ENCODE data around the gene CDK11B.
"Not testable (repeated sequence)": the region's sequence is repeated elsewhere in the genome, so short reads cannot be mapped to it uniquely, and the experiment has no call there.

CDK11B gene

DNA sequence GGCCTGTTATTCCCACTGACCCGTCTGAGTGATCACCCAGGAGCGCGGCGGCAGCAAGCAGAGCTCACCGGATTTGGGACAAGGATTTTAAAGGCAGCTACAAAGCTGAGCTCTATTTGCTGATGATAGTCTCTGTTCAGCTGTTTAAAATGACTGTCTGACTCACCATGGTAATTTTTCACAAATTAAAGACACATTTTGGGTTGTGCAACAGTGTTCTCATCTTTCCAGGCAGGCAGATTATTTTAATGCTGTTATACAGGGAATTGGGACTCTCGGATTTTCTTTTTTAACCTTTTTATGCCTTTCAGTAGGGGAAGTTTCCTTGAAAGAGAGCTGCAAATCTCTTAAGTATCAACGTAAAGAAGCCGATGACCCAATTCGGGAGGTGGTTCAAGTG lies 3.6 kb upstream of the CDK11B start:
- not testable (repeated sequence) for DNase-seq (ENCODE audit: low spot score)

DNA sequence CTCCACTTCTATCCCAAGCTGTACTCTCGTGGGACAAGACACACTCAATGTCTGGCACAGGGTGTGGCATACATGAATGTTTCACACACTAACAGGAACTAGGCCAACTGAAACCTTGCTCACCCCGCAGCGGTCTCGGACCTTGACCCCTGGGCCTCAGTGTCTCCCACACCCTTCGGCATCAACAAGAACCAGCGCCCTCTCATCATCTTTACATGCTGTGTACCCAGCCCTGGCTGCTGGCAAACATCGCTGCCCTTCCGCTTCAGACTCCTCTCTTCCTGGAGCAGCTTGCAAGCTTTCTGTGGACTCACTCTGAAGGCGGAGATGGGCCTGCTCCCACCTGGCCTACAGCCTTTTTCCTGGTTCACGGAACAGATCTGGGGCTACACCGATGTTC lies 10.5 kb downstream of the CDK11B start:
- DNase-seq (ENCODE audit: low spot score) = not testable (repeated sequence)

DNA sequence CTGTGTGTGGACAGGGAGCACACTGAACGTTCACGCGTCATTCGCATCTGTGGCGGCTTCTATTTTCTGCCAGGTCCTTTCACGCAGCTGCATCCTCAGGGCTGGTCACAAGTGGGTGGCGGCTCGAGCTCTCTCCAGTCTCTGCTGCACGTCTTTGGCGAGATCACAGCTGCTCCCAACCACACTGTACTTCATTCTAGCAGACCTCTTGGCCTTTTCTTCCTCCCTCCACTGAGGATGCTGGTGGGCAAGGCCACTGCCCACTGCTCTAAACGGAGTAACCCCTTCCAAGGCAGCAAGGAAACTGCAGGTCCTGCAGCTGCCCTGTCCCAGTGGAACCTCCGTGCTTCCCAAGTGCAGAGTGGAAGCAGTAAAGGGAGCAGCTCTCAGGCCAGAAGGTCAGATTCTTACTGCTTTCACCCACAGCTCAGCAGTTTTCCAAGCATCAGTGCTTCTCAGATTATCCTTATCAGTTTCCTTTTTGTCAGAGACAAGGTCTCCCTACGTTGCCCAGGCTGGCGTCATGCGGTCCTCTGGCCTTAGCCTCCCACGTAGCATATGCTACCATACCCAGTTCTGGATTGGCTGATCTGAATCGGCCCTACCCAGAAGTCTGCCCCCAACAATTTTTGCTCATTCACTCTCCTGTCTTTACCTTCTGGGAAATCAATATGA lies 11.1 kb downstream of the CDK11B start:
- peak; percentile 81 for DNase-seq (ENCODE audit: low spot score)

DNA sequence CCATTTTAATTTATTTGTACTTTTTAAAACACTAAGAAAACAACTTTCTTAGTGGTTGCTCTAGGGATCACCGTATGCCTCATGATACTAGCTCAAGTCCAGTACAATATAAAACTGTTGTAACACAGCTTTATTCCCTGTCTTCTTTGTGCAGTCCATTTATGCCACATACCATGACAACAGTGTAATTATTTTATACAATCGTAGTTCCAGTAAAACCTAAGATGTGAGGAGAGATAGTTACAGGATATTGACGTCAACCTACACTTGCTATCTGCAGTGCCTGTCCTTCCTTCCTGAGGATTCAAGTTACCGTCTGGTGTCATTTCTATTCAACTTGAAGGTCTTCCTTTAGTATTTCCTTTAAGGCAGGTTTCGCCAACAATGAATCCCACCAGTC lies 12.5 kb downstream of the CDK11B start:
- DNase-seq (ENCODE audit: low spot score) = not testable (repeated sequence)

DNA sequence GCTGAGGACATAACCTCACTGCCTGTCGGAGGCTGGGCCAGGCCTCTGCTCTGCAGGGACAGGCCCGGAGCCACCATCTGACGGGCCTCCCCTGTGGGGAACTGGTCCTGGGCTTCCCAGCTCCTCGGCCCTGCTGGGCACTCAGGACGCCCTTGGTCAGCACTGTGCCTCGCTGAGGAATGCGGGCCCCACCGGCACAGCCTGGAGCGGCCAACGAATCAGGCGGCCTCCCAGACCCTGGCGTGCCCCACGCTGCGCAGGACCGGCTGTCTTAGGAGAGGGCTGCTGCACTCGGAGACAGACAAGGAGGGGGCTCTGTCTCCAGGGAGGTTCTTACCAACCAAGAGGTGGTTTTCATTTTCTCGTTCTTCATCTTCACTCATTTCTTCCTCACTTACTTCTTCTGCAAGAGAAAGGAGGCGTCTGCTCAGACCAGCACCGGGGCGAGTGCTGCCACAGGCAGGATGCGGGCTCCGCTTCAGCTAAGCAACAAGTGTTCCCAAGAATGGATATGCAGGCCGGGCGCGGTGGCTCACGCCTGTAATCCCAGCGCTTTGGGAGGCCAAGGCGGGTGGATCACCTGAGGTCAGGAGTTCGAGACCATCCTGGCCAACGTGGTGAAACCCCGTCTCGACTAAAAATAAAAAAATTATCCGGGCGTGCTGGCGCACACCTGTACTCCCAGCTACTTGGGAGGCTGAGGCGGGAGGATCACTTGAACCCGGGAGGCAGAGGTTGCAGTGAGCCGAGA lies 17.9 kb downstream of the CDK11B start:
- not testable (repeated sequence) for DNase-seq (ENCODE audit: low spot score)

DNA sequence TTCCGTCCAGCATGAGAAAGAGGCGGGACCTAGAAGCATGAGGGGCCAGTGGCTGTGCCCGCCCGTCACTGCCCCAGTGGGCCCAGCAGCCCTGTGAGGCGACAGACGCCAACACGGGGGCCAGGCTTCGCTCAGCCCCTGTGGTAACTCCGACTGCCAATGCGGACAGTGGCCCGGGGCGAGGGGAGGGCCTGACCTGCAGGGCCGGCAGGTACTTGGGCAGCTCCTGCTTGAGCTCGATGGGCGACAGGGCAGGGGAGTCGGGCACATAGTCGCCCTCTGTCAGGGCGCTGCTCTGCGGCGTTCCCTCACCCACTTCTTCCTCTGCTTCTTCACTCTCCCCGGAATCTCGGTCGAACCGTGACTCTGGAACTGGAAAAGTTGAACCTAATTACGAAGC lies 18.7 kb downstream of the CDK11B start:
- DNase-seq (ENCODE audit: low spot score) = not testable (repeated sequence)

DNA sequence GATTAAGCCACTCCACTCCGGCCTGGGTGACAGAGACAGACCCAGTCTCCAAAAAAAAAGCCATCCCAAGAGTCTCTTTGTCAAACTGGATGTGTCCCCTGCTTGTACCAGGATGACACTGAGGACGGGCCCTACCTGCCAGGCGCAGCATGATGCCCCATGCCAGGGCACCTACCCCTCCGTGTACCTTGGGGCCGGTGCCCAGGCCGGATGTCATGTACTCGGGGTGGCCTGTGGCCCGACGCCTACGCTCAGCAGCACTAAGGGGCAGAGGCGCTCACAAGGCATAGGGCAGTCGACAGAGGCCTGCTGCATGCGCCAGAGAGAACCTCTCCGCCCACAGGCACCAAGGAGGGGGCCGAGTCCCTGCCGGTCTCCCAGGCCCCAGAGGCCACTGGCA lies 19.4 kb downstream of the CDK11B start:
- not testable (repeated sequence) for DNase-seq (ENCODE audit: low spot score)

DNA sequence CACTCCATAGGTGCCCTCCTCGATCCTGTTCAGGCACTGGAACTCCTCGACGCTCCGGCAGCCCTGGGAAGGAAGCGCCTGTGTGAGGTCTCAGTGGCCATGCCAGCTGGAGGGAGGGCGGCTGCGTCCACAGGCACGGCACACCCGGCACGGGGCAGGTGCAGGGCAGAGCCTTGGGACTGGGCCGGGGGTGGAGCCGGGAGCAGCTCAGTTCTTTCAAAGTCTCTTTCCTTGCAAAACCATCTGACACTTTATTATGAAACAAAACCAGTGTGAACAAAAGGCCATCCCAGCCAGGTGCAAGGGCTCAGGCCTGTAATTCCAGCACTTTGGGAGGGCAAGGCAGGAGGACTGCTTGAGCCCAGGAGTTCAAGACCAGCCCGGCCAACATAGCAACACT lies 20.3 kb downstream of the CDK11B start:
- DNase-seq (ENCODE audit: low spot score) = not testable (repeated sequence)

DNA sequence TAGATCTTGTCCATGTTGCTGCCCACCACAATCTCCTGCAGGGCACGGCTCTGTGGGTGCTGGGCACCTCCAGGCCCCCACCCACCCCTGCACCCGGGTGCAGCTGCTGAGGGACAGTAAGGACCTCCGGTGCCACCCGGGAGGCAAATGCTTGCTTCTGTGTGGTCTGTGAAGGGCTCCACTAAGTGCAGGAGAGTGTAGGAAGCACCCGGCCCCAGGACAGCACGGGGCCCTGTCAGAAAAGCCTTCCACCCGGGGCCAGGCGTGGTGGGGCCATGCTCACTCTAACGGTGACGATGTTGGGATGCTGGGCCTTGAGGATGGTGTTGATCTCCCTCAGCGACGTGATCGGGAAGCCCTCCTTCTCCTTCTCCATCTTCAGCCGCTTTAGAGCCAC lies 21.3 kb downstream of the CDK11B start:
- DNase-seq (ENCODE audit: low spot score) = not testable (repeated sequence)

DNA sequence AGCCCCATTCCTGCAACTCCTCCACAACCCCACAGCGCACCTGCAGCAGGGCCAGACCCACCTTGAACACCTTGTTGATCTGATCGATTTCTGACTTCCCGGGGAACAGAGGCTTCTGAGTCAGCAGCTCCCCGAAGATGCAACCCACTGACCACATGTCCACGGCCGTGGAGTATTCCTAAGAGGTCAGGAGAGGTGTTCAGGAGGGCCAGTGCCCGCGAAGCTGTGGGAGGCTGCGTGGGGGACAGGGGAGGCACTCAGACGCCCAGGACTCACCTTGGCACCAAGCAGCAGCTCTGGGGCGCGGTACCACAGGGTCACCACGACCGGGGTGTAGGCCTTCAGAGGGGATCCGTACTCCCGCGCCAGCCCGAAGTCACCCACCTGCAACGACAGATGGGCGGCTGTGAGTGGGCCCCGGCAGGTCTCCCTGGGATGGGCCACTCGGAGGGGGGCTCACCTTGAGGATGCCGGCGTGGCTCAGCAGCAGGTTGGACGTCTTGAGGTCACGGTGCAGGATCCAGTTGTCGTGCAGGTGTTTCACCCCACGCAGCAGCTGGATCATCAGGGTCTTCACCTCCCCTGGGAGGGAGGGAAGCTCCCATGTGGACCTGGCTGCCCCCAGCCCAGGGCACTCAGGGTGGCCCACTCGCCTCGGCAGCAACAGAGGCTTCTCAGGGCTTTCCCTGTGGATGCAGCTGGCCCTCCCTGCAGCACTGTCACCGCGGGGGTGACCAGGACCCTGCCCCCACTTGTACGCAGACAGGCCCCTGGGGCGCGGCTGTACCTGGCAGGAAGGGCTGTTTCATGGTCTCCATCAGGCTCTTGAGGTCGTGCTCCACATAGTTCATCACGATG lies 22.0 kb downstream of the CDK11B start:
- not testable (repeated sequence) for DNase-seq (ENCODE audit: low spot score)

DNA sequence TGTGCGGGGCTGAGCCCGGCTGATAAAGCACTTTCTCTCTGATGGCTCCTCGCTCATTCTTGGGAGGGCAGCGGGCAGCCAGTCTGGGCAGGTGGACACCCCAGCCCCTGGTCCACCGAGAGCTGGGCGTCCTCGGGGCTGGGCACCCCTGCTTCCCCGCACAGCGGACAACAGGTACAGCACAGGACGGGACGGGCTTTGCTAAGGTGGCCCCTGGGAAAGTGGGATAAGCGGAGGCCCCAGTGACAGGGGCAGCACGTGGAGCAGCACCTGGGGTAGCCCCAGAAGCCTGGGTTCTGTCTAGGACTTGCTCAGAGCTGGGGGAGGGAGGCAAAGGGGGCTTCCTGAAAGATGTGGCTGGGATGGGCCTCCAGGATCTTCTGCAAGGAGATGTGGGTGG lies 24.2 kb downstream of the CDK11B start:
- not testable (repeated sequence) for DNase-seq (ENCODE audit: low spot score)

DNA sequence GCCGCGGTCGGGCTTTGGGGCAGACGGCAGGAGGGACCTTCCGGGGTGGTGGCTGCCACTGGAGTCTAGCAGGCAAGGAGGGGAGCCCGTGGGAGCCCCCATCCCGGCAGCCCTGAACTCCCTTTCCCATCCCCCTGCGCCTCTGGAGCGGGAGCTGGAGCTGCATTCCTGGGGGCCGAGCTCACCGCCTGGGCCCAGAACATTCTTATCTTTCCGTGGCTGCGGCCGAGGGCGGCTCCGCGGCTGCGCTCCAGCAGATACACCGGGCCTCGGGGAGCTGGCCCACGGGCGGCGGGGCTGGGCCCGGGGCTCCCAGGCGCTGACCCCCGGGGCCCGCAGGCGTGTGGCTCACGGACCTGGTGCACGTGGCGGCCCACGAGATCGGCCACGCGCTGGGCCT lies 25.4 kb downstream of the CDK11B start:
- DNase-seq (ENCODE audit: low spot score) = not testable (repeated sequence)

DNA sequence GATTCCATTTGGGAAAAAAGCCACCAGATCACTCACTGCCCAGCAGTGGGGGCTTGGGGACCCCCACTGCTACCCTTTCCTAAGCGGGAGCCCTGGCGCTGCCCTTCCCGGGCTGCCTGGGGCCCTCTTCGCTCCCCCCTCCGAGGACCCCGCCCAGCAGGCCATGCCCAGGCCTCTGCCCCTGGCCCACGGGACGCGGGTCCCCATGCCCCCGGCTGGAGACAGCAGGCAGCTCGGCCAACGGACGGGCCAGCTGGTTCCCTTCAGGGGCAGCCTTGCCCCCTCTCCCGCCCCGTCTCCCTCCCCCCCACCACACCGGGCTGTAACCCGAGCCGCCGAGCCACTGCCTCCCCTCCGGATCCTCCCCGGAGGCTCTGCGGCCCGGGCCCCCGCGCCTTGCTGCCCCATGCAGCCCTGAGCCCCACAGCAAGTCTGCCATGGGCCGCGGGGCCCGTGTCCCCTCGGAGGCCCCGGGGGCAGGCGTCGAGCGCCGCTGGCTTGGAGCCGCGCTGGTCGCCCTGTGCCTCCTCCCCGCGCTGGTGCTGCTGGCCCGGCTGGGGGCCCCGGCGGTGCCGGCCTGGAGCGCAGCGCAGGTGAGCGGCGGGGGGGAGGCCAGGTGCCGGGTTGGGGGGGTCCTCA lies 26.9 kb downstream of the CDK11B start, which contains the start of gene MMP23B:
Gene MMP23B, plus strand, starts transcription at position 392 of the 639 bp plus-strand sequence. Its CDS starts 46 bp downstream, at position 438.
- no peak for DNase-seq (ENCODE audit: low spot score)

DNA sequence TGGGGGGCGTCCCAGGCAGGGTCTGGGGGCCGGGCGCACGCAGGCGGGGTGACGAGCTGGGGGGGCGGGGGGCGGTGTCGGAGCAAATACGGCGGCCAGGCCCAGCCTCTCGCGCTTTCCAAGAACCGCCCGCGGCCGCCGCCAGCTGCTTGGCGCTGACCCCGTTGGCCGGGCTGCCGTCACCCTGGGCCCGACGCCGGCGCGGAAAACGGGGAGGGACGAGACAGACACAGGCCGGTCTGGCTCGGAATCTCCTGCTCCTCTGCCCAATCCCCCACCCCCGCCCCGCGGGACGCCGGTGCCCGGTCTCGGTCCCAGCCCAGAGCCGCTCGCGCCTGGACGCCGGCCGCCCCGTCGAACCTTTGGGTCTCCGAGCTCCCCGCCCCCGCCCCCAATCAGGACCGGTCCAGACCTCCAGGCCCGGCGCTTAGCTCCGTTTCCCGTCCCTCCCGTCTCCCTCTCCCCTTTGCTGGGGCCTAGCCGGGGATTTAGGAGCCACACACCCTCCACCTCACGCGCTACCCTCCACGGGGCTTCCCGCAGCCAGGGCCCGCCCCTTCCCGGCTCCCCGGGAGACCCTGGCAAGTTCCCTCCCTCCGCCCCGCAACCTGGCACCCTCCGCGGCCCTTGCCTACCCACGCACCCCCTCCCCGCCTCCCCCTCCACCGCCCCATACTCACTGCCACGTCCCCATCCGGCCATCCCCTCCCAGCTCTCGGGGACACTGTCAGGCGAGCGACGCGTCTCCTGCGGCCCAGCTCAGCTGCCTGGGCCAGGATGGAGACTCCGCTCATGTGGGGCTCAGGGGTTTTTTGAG lies 27.6 kb downstream of the CDK11B start:
- DNase-seq (ENCODE audit: low spot score) = no peak

DNA sequence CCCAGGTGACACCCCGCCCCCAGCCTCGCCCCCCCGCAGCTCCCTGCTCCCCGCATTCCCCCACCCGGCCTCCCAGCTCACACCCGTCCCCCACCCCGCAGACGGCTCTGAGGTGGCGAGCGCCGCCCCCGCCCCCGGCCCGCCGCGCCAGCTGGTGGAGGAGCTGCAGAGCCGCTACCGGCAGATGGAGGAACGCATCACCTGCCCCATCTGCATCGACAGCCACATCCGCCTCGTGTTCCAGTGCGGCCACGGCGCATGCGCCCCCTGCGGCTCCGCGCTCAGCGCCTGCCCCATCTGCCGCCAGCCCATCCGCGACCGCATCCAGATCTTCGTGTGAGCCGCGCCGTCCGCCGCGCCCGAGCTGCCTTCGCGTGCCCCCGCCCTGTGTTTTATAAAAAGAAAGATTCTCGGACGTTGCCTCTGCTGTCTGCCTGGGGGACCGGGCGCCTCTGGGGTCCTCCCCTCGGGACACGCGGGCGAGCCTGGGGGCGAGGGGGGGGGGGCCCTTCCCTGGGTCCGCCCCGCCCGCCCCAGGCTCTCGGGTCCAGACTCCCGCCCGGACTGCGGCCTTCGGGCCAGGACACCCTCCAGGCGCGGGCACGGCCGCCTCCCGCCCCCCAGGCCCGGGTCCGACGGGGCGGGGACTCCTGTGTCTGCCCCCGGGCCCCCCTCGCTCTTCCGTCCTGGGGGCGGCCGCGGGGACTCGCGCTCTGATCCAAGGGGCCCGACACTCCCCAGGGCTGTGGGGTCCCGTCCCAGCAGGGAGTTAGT lies 28.4 kb downstream of the CDK11B start:
- DNase-seq (ENCODE audit: low spot score) = peak; percentile 38

DNA sequence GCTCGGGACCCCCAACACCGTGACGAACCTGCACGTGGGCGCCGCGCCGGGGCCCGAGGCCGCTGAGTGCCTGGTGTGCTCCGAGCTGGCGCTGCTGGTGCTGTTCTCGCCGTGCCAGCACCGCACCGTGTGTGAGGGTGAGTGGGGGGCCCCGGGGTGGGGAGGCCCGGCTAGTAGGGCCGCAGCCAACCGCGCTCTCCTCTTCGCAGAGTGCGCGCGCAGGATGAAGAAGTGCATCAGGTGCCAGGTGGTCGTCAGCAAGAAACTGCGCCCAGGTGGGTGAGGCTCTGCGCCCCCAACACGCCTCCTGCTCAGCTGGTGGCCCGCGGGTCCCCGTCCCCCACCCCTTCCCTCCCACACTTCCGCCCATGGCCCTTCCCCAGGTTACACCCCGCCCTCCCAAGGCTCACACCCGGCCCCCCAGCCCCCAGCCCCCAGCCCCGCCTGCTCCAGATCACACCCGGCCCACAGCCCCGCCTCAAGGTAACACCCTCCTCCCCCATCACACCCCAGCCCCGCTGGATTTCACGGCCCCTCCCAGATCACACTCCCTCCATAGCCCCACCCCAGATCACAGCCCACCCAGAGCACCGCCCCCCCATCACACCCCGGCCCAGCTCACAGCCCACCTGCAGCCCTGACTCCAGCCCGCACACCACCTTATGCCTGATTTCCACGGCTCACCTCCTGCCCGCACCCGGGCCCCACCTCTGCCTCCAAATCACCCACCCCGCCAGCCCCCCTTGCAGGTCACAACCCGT lies 29.2 kb downstream of the CDK11B start:
- DNase-seq (ENCODE audit: low spot score) = no peak

DNA sequence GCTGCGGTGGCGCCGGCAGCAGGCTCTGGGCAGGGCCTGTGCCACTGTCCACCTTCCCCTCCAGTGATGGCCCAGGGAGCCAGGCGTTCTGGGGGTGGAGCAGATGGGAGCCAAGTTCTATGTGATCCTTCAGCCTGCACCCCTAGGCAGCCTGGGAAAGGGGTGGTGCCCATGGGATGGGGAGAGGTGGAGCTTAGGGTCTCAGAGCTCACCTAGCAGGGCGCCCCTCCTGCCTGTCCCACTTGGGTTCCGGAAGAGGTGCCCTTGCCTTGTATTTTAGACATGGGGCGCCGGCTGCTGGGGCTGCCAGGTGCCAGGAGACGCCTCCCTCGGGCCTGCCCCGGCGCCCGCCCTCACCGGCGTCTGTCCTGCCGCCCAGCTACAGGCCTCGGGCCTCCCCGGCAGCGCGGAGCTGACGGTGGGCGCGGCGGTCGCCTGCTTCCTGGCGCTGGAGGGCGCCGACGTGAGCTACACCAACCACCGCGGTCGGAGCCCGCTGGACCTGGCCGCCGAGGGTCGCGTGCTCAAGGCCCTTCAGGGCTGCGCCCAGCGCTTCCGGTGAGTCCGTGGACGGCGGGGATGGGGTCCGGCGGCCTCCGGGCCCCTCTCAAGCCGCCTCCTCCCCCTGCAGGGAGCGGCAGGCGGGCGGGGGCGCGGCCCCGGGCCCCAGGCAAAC lies 29.9 kb downstream of the CDK11B start:
- DNase-seq (ENCODE audit: low spot score) = no peak

DNA sequence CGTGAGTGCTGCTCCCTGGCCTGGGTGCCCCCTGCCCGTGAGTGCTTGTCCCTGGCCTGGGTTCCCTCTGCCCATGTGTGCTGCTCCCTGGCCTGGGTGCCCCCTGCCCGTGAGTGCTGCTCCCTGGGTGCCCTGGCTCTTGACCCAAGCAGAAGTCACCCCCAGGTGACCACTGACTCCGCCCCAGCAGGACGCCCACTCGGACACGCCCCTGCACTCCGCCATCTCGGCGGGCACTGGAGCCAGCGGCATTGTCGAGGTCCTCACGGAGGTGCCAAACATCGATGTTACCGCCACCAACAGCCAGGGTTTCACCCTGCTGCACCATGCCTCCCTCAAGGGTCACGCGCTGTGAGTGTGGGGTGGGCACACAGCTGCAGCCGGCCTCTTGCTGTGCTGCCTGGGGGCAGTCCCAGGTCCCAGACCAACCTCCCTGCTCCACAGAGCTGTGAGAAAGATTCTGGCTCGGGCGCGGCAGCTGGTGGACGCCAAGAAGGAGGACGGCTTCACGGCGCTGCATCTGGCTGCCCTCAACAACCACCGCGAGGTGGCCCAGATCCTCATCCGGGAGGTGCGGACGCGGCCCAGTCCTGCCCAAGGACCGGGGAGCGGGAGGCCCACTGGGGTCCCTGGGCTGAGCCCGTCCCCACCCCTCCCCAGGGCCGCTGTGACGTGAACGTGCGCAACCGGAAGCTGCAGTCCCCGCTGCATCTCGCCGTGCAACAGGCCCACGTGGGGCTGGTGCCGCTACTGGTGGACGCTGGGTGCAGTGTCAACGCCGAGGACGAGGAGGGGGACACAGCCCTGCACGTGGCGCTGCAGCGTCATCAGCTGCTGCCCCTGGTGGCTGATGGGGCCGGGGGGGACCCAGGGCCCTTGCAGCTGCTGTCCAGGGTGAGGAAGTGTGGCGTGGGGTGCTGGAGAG lies 30.7 kb downstream of the CDK11B start:
- no peak for DNase-seq (ENCODE audit: low spot score)

All from hematopoietic multipotent progenitor cell treated with erythropoietin and hydrocortisone succinate and interleukin-3 and kit ligand, for 15 days (in vitro differentiated cells).